Measurements from ENCODE around the gene CYB5D1. TPM values are rescaled to one million over a fixed set of nuclear protein-coding genes. Genes with fewer than 3 reads are reported as not detected.

The CYB5D1 gene
- total RNA-seq, 4 donors from 2014 or later: 3.8 to 9.3 (median 7.5) TPM

DNA sequence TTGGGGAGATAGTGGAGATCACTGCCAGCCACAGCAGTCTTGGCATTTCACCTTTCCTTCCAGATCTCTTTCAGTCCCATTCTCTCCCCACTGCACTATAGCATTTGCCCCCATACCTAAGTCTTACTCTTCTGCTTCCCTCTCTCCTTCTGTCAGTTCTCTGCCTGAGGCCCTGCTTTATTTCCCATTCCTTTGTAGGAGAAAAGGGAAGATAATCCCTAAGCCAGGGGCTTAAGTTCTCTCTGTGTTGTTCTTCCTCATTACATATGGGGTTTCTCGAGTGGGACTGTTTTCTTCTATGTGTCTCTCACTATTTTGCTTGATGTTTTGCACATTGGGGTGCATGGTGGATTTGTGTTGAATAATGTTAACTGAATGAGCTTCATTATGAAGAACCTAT, 17.4 kb upstream of the CYB5D1 start:
- Histone ChIP-seq H3K27me3 (no peaks in the 10 kb centered on the region), H3K36me3 (peaks cover 0 to 11% (median 0%) of the 10 kb centered on the region in 3 donors), H3K9me3 (no peaks in the 10 kb centered on the region), H3K4me3 (no peak overlapping the region), H3K4me1 (peaks cover 41 to 92% (median 57%) of the 10 kb centered on the region in 3 donors), H3K27ac (peak overlapping the region in 3 of 4 donors; percentile 97 to 99 (median 99))
- intact Hi-C loops (cut with DNase I): no loop called here
- TF ChIP-seq CTCF (IDR thresholded peaks at IDR 0.05) (no peak), POLR2A (IDR thresholded peaks at IDR 0.05) (no peak)
- WGBS, 2 donors: 17 to 47% methylated on average over 1 of the region's 1 CpG
- DNase-seq: no peak

- Histone ChIP-seq H3K27me3 (no peaks in the 10 kb centered on the region), H3K36me3 (peaks cover 2 to 15% (median 2%) of the 10 kb centered on the region in 3 donors), H3K4me3 (peak overlapping the region in 3 of 4 donors; percentile 74 to 81 (median 75)), H3K9me3 (no peaks in the 10 kb centered on the region), H3K27ac (peak overlapping the region; percentile 96 to 99 (median 97)), H3K4me1 (peaks cover 45 to 94% (median 61%) of the 10 kb centered on the region in 3 donors)
- WGBS, 2 donors: 50 to 78% methylated on average over 1 of the region's 1 CpG
- intact Hi-C loops (cut with DNase I): no loop called here
- no peak for DNase-seq
- TF ChIP-seq CTCF (IDR thresholded peaks at IDR 0.05) (no peak), POLR2A (IDR thresholded peaks at IDR 0.05) (no peak)
These were observed 16.9 kb upstream of the CYB5D1 start for GRCh38 chr17:7840875-7841274.

GRCh38 chr17:7841396-7841914, 16.3 kb upstream of the CYB5D1 start:
- peaks cover 6 to 21% (median 8%) of the 10 kb centered on the region in 3 donors for H3K36me3 ChIP-seq
- H3K4me1 ChIP-seq: peaks cover 46 to 94% (median 62%) of the 10 kb centered on the region in 3 donors
- H3K4me3 ChIP-seq: peak overlapping the region; percentile 67 to 81 (median 74)
- TF ChIP-seq POLR2A (IDR thresholded peaks at IDR 0.05) (peak in 1 of 4 donors; percentile 32), CTCF (IDR thresholded peaks at IDR 0.05) (peak in 1 of 6 experiments; percentile 23)
- 4% methylated on average over 11 to 14 of the region's 34 CpGs for WGBS, 2 donors
- DNase-seq: no peak
- H3K27ac ChIP-seq: peak overlapping the region; percentile 96 to 99 (median 97)
- intact Hi-C loops (cut with DNase I): no loop called here
- no peaks in the 10 kb centered on the region for H3K9me3 ChIP-seq
- H3K27me3 ChIP-seq: no peaks in the 10 kb centered on the region

- Histone ChIP-seq H3K27ac (peak overlapping the region; percentile 96 to 99 (median 97)), H3K36me3 (peaks cover 11 to 26% (median 12%) of the 10 kb centered on the region in 3 donors), H3K4me3 (peak overlapping the region; percentile 67 to 81 (median 74)), H3K4me1 (peaks cover 42 to 90% (median 57%) of the 10 kb centered on the region in 3 donors), H3K27me3 (no peaks in the 10 kb centered on the region), H3K9me3 (no peaks in the 10 kb centered on the region)
- 0% methylated on average over 9 of the region's 46 CpGs; no CpG with 5 or more reads in 1 of the 2 donors for WGBS, 2 donors
- intact Hi-C loops (cut with DNase I): no loop called here
- TF ChIP-seq CTCF (IDR thresholded peaks at IDR 0.05) (peak in 2 of 6 experiments; percentile 2 to 18), POLR2A (IDR thresholded peaks at IDR 0.05) (no peak)
- no peak for DNase-seq
These were observed 15.9 kb upstream of the CYB5D1 start for GRCh38 chr17:7841915-7842379.
